GM23338 (cell line): ENCODE results near the gene ITGB7. TPM values are rescaled to one million over a fixed set of nuclear protein-coding genes. Genes with fewer than 3 reads are reported as not detected.

Source experiments
- ATAC-seq: fragments of 200-7000 bp; cut with Tn5 transposase; 3 replicates; pipeline ENCODE4 v1.9.1; 2020
- DNase-seq: peaks from one replicate; pipeline ENCODE4 v3.0.0-alpha.2; 2015; ENCODE audit warnings: low spot score
- H2AFZ ChIP-seq: fragments of 200-600 bp; sonication (generic); 2 replicates; pipeline ENCODE4 v1.8.0; 2016; ENCODE audit warnings: antibody characterized with exemption, mild to moderate bottlenecking, moderate library complexity
- H3F3A ChIP-seq: fragments of 200-600 bp; sonication (generic); replicated peaks from 2 replicates; pipeline ENCODE4 v1.8.0; 2017; ENCODE audit warnings: antibody characterized with exemption, mixed run types, low read depth
- H3K27ac ChIP-seq: fragments of 200-600 bp; sonication (generic); 2 replicates; pipeline ENCODE4 v1.6.1; 2016; ENCODE audit warnings: low read depth
- H3K27me3 ChIP-seq: fragments of 200-600 bp; sonication (generic); 2 replicates; pipeline ENCODE4 v1.8.0; 2016; ENCODE audit warnings: mild to moderate bottlenecking, mixed run types, moderate library complexity; ENCODE audit not compliant: insufficient read depth
- H3K36me3 ChIP-seq: fragments of 200-600 bp; sonication (generic); 2 replicates; pipeline ENCODE4 v1.8.0; 2016; ENCODE audit warnings: mild to moderate bottlenecking; ENCODE audit not compliant: insufficient read depth
- H3K4me1 ChIP-seq: fragments of 200-600 bp; sonication (generic); 2 replicates; pipeline ENCODE4 v1.8.0; 2016; ENCODE audit warnings: mild to moderate bottlenecking, moderate library complexity; ENCODE audit not compliant: insufficient read depth
- H3K4me2 ChIP-seq: fragments of 200-600 bp; sonication (generic); 2 replicates; pipeline ENCODE4 v1.7.1; 2017; ENCODE audit warnings: mixed run types
- H3K4me3 ChIP-seq: fragments of 200-600 bp; sonication (generic); 2 replicates; pipeline ENCODE4 v1.6.1; 2016; ENCODE audit warnings: mixed run types
- H3K79me2 ChIP-seq: fragments of 200-600 bp; sonication (generic); replicated peaks from 2 replicates; pipeline ENCODE4 v1.8.0; 2017; ENCODE audit warnings: mild to moderate bottlenecking; ENCODE audit not compliant: insufficient read depth
- H3K9me2 ChIP-seq: fragments of 200-600 bp; sonication (generic); 2 replicates; pipeline ENCODE4 v1.8.0; 2017; ENCODE audit not compliant: insufficient read depth
- H4K20me1 ChIP-seq: fragments of 200-600 bp; sonication (generic); replicated peaks from 2 replicates; pipeline ENCODE4 v1.8.0; 2017; ENCODE audit warnings: mild to moderate bottlenecking; ENCODE audit not compliant: insufficient read depth
- H3K27ac Mint-ChIP-seq: 2 replicates; pipeline ENCODE4 v1.8.0; 2020; ENCODE audit warnings: inconsistent platforms, mild to moderate bottlenecking, moderate library complexity, mixed read lengths
- H3K27me3 Mint-ChIP-seq: 3 replicates; pipeline ENCODE4 v1.8.0; 2022; ENCODE audit warnings: low read depth, mild to moderate bottlenecking, moderate library complexity, mixed read lengths, inconsistent platforms; ENCODE audit not compliant: insufficient read depth, poor library complexity
- H3K36me3 Mint-ChIP-seq: 3 replicates; pipeline ENCODE4 v1.8.0; 2021; ENCODE audit warnings: low read depth, mild to moderate bottlenecking, inconsistent platforms, moderate library complexity, mixed read lengths
- H3K4me1 Mint-ChIP-seq: 3 replicates; pipeline ENCODE4 v1.8.0; 2020; ENCODE audit warnings: mild to moderate bottlenecking, inconsistent platforms, mixed read lengths
- H3K4me3 Mint-ChIP-seq: 3 replicates; pipeline ENCODE4 v1.8.0; 2021; ENCODE audit warnings: moderate library complexity, mild to moderate bottlenecking, inconsistent platforms, mixed read lengths
- H3K9me3 Mint-ChIP-seq: 3 replicates; pipeline ENCODE4 v1.8.0; 2020; ENCODE audit warnings: moderate library complexity, mild to moderate bottlenecking, inconsistent platforms, mixed read lengths
- CREB1 ChIP-seq: fragments of 250-450 bp; sonication (Bioruptor Pico); IDR thresholded peaks from 2 replicates; pipeline ENCODE4 v1.5.0; 2020; ENCODE audit warnings: low read depth, mild to moderate bottlenecking, moderate library complexity
- CTCF ChIP-seq, 2 experiments: fragments of 200-600 bp in 1 of 2; sonication (generic) in 1 of 2; conservative IDR thresholded peaks; 2 replicates each; pipeline versions ENCODE4 v1.5.1 to v1.6.1; 2016 to 2017; ENCODE audit warnings: antibody characterized with exemption in 2 of 2, low read depth in 2 of 2, mild to moderate bottlenecking in 2 of 2, moderate library complexity in 1 of 2
- ETS1 ChIP-seq: IDR thresholded peaks from 2 replicates; pipeline ENCODE4 v1.6.1; 2016; ENCODE audit warnings: antibody characterized with exemption
- EZH2 ChIP-seq: fragments of 200-600 bp; sonication (generic); IDR thresholded peaks from one replicate; pipeline ENCODE4 v1.8.0; 2017; ENCODE audit warnings: antibody characterized with exemption, mild to moderate bottlenecking, low read depth; ENCODE audit not compliant: unreplicated experiment
- EZH2phosphoT487 ChIP-seq: fragments of 200-600 bp; sonication (generic); IDR thresholded peaks from one replicate; pipeline ENCODE4 v1.8.1; 2018; ENCODE audit warnings: antibody characterized with exemption; ENCODE audit not compliant: unreplicated experiment
- JUNB ChIP-seq: IDR thresholded peaks from one replicate; pipeline ENCODE4 v1.6.1; 2016; ENCODE audit warnings: antibody characterized with exemption; ENCODE audit not compliant: unreplicated experiment
- NANOG ChIP-seq: IDR thresholded peaks from 2 replicates; pipeline ENCODE4 v1.6.1; 2016; ENCODE audit warnings: antibody characterized with exemption, borderline replicate concordance
- STAT1 ChIP-seq: IDR thresholded peaks from one replicate; pipeline ENCODE4 v1.6.1; 2016; ENCODE audit warnings: antibody characterized with exemption; ENCODE audit not compliant: unreplicated experiment
- ZNF114 ChIP-seq: fragments of 250-450 bp; sonication (Bioruptor Pico); IDR thresholded peaks from 2 replicates; pipeline ENCODE4 v1.5.0; 2020; ENCODE audit warnings: mild to moderate bottlenecking, moderate library complexity
- ZNF331 ChIP-seq: fragments of 250-450 bp; sonication (Bioruptor Pico); IDR thresholded peaks from 2 replicates; pipeline ENCODE4 v1.5.0; 2020; ENCODE audit warnings: low read depth, mild to moderate bottlenecking, moderate library complexity
- ZNF462 ChIP-seq: fragments of 250-450 bp; sonication (Bioruptor Pico); IDR thresholded peaks from 2 replicates; pipeline ENCODE4 v1.5.0; 2020; ENCODE audit warnings: mild to moderate bottlenecking, moderate library complexity
- polyA plus RNA-seq: library from polyadenylated mRNA; unstranded; fragments of >200 nt; fragmentation: Nextera tagmentation; extraction: Ambion mirVana; gene quantifications from 2 replicates; pipeline ENCODE4 v1.2.1, GENCODE V29; 2016
- total RNA-seq: library from RNA; depleted of rRNA; stranded (reverse); fragments of >200 nt; shearing (Covaris generic); gene quantifications from 2 replicates; pipeline ENCODE4 v1.2.3, GENCODE V29; 2014

ITGB7 gene
- total and polyA plus RNA-seq, 2 experiments from 2014 or later = 0.32 TPM; not detected in 1

GRCh38 chr12:53210843-53211242, 3.8 kb upstream of the ITGB7 start (continued):
- TF ChIP-seq ZNF462 (CRISPR knock-in tag) (no peak), ETS1 (no peak), STAT1 (no peak), NANOG (no peak)

- peaks cover 28% of the 10 kb centered on the region for H3K4me1 Mint-ChIP-seq
- ATAC-seq (no peak; the same call in 1 of the 3 replicates), DNase-seq (peak; percentile 28)
- no peaks in the 10 kb centered on the region for H3K9me2 ChIP-seq
- H3K27me3 ChIP-seq = 0 out of 2 replicates have a peak, but pooled peaks cover 3% of the 10 kb centered on the region
- no peak overlapping the region for H3K4me3 Mint-ChIP-seq
- no peak overlapping the region for H3K27ac Mint-ChIP-seq
- H3K27me3 Mint-ChIP-seq = peaks cover 26% of the 10 kb centered on the region
- H3K36me3 Mint-ChIP-seq = peaks cover 45% of the 10 kb centered on the region
- H3K27ac ChIP-seq = no peak overlapping the region
- H3K79me2 ChIP-seq = no peaks in the 10 kb centered on the region; the same call in 1 of the 2 replicates
- peaks cover 19% of the 10 kb centered on the region for H3F3A ChIP-seq
- H3K4me2 ChIP-seq = no peak overlapping the region
- no peak overlapping the region for H3K4me3 ChIP-seq
- H3K36me3 ChIP-seq = peaks cover 20% of the 10 kb centered on the region
- peaks cover 7% of the 10 kb centered on the region for H3K4me1 ChIP-seq
- no peaks in the 10 kb centered on the region for H3K9me3 Mint-ChIP-seq
- H2AFZ ChIP-seq = no peak overlapping the region
- H4K20me1 ChIP-seq = peaks cover 13% of the 10 kb centered on the region
- TF ChIP-seq NANOG (no peak), ETS1 (no peak), EZH2 (no peak), ZNF331 (CRISPR knock-in tag) (no peak), EZH2phosphoT487 (no peak), JUNB (no peak), CTCF (conservative IDR thresholded peaks at IDR 0.05; ENCODE audit: low read depth in 2 of 2) (no peak), ZNF114 (CRISPR knock-in tag) (no peak), CREB1 (no peak)
Observed at GRCh38 chr12:53208877-53209463, 1.9 kb upstream of the ITGB7 start.
